ENCODE measurements around the gene ATRN.

GRCh38 chr20:3521852-3522740 lies 51.3 kb downstream of the ATRN start:
- TF ChIP-seq ZFP37 (tag by site-specific recombination; IDR thresholded peaks at IDR 0.05) (no peak), ZFP41 (tag by site-specific recombination; IDR thresholded peaks at IDR 0.05; ENCODE audit: borderline replicate concordance) (no peak), SETDB1 (IDR thresholded peaks at IDR 0.05; ENCODE audit: insufficient read length, low read length) (no peak), CTCF (tag by site-specific recombination; IDR thresholded peaks at IDR 0.05) (no peak), ZNF449 (tag by site-specific recombination; IDR thresholded peaks at IDR 0.05) (no peak), REST (tag by site-specific recombination; IDR thresholded peaks at IDR 0.05) (no peak), ZNF747 (tag by site-specific recombination; IDR thresholded peaks at IDR 0.05) (no peak), SP2 (tag by site-specific recombination; IDR thresholded peaks at IDR 0.05) (no peak), PBX3 (CRISPR knock-in tag; IDR thresholded peaks at IDR 0.05) (no peak), ZNF10 (tag by site-specific recombination; IDR thresholded peaks at IDR 0.05) (no peak), ZNF518A (tag by site-specific recombination; conservative IDR thresholded peaks at IDR 0.05; ENCODE audit: low read depth) (no peak)
